ENCODE data around the gene COL6A2.

COL6A2 gene

GRCh38 chr21:46116189-46116775, 18.4 kb downstream of the COL6A2 start:
- no peak for DNase-seq

- DNase-seq = no peak
Measured at GRCh38 chr21:46116776-46117585, 19.1 kb downstream of the COL6A2 start.

GRCh38 chr21:46117586-46118315, 19.8 kb downstream of the COL6A2 start:
- no peak for DNase-seq

- no peak for DNase-seq
Measured at GRCh38 chr21:46118316-46119143, 20.6 kb downstream of the COL6A2 start.

- no peak for DNase-seq
Measured at GRCh38 chr21:46119144-46119636, 21.3 kb downstream of the COL6A2 start.

- DNase-seq = no peak
Measured at GRCh38 chr21:46119637-46120271, 21.8 kb downstream of the COL6A2 start.

- DNase-seq = no peak
Measured at GRCh38 chr21:46120301-46121285, 22.7 kb downstream of the COL6A2 start.

GRCh38 chr21:46121286-46122221, 23.6 kb downstream of the COL6A2 start:
- DNase-seq = no peak

- no peak for DNase-seq
Measured at GRCh38 chr21:46122237-46122671, 24.3 kb downstream of the COL6A2 start.

GRCh38 chr21:46122758-46123683, 25.1 kb downstream of the COL6A2 start:
- DNase-seq = no peak

GRCh38 chr21:46124083-46124925, 26.4 kb downstream of the COL6A2 start:
- no peak for DNase-seq

GRCh38 chr21:46124926-46125845, 27.3 kb downstream of the COL6A2 start:
- no peak for DNase-seq

- no peak for DNase-seq
Measured at GRCh38 chr21:46125846-46126301, 28.0 kb downstream of the COL6A2 start.

- DNase-seq = no peak
Measured at GRCh38 chr21:46126309-46127238, 28.7 kb downstream of the COL6A2 start.

Measured in CD4-positive, alpha-beta T cell treated with Interferon gamma for 1 hour (primary cell).